ENCODE results near the gene PI4KA.
"Not testable (repeated sequence)": the region's sequence is repeated elsewhere in the genome, so short reads cannot be mapped to it uniquely, and the experiment has no call there.

Gene PI4KA

DNA sequence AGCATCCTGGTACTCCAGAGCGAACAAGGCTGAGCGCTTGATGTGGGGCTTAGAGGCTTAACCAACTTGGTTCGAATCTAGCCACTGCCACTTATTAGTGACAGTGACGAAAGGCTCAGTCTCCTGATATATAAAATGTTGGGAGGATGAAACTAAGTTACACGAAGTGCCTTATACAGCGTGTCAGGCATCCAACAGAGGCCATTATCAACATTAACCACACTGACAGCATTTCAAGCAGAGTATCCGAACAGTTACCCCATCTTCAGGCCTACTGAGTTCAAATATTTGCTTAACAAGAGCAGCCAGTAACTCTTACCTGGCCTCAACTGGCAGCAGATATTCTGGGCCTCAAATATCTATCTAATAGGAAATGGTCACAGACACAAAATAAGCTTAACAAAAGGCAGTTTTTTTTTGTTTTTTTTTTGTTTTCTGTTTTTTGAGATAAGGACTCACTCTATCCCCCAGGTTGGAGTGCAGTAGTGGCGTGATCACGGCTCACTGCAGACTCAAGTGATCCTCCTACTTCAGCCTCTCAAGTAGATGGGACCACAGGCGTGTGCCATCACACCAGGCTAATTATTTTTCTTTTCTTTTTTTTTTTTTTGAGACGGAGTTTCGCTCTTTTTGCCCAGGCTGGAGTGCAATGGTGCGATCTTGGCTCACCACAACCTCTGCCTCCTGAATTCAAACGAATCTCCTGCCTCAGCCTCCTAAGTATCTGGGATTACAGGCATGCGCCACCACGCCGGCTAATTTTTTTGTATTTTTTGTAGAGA lies 81.8 kb downstream of the PI4KA start:
- DNase-seq (ENCODE audit: low read depth in 3 of 3), result no peak

DNA sequence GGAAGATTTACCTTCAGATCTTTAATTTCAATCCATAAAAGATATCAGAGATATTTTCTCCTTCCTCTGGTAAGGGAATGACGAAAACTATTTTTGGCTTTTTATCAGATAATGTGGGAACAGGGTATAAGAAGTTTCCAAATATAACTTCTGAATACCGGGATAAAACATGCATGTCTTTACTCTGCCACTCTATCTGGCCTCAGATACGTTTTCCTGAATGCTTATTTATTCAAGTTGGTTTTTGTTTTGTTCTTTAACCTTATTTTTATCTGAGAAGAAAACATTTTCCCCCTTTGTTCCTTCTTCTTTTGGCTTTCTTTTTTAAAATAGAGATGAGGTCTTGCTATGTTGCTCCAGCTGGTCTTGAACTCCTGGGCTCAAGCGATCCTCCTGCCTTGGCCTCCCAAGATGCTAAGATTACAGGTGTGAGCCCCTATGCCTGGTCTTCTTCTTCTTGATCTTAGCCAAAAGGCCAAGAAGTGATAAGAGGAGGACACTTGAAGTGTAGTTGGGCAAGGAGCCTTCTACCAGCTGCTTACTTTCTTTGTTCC lies 83.2 kb downstream of the PI4KA start:
- DNase-seq (ENCODE audit: low read depth in 3 of 3), result no peak

DNA sequence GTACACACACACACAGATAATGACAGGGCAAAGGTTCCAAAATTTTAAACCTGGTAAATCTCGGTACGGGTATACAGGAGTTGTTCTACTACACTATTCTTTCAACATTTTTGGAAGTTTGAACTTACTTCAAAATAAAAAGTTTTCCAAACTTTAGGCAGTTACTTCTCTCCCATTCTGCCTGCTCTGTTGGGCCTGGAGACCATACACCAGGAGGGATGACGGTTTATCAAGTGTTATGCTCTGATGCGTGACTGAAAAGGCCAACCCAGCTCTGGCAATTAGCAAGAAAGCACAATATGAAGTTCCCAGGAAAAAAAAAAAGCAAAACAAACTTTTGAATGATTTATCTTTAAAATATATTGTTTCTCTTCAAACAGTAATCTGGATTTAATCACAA lies 83.7 kb downstream of the PI4KA start:
- DNase-seq (ENCODE audit: low read depth in 3 of 3), result no peak

DNA sequence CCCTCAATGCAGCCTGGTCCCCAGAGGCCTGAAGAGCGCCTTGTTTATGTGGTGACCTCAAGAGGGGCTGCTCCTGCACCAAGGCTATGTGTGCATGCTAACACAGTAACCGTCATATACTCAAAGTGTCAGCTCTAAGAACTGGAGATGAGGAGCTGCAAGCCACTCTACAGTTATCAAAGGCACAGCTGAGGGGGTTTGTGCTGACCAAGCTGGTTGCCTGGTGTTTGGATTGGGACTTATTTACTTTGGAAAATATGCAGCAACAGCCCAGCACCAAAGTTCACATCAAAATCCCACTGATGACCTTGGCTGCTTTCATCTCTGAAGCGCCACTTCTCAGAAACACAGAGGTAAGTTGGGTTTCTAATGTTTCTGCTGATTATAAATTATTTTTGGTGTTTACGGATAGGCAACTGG lies 84.8 kb downstream of the PI4KA start, which contains the start of gene SERPIND1:
SERPIND1 (plus strand) TSS at position 321 of the 420 bp plus-strand sequence. CDS start 5,200 bp downstream, outside the sequence.
- no peak for DNase-seq (ENCODE audit: low read depth in 3 of 3)

DNA sequence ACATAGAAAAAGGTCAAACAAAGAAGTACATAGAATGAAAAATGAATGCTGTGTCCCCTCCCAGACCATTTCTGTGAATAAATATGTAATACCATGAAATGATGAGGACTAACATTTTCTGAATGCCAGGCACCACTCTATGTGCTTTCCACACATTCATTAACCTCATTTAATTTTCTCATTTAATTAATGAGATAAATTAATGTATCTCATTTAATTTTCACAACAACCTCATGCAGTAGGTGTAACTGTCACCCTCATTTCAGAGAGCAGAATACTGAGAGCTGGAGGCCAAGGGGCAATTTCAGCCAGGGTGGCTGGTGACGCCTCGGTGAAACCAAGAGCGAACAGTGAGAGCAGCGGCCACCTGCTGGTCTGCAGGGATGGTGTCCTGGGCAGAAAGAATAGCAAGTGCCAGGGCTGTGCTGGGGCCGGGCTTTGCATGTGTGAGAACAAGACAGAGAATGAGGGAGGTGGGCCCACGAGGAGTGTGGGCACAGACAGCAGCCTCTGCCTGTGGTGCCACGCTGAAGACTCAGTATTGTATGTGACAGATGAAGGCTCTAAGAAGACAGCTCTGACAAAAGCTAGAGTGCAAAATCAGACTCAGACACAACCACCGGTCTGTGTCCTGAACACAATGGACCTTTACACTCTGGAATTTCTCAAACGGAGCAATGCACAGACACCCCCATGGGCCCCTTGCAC lies 86.5 kb downstream of the PI4KA start:
- DNase-seq (ENCODE audit: low read depth in 3 of 3), result no peak

DNA sequence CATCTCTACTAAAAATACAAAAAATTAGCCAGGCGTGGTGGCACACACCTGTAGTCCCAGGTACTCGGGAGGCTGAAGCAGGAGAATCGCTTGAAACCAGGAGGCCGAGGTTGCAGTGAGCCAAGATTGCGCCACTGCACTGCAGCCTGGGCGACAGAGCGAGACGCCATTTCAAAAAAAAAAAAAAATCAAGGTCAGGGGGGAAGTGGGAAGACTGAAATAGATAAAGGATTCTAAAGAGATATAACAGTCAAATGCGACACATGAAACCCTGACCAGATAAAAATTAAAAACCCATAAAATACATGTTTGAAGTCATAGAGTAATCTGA lies 89.2 kb downstream of the PI4KA start:
- not testable (repeated sequence) for DNase-seq (ENCODE audit: low read depth in 3 of 3)

DNA sequence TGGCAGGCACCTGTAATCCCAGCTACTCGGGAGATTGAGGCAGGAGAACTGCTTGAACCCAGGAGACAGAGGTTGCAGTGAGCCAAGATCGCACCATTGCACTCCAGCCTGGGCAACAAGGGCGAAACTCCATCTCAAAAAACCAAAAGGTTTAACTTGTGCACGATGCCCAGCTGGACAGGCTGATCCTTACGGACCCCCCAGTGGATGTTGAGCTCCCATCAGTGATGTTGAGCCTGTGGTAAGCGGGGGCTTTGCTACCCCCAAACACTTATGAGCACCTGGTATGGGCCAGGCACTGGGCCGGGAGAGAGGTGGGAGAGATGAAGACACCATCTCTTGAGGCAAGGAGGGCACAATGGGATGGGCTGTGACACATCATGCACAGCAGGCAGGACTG lies 92.1 kb downstream of the PI4KA start:
- no peak for DNase-seq (ENCODE audit: low read depth in 3 of 3)

DNA sequence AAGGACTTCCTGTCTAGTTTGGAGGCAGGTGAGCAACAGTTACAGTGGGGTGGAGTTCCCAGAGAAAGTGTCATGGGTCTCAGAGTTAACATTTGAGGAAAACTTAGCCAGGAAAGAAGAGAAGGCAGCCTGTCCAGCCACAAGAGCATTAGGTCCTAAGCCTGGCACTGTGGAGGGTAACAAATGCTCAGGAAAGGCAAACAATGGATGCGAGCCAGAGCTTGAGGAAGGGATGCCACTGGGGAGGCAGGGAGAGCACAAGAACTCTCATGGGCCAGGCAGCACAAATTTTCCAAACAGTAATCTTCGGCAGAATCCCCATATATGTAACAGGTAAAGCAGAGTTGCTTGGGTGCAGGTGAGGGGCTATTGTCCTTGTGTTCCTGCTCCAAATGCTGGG lies 92.7 kb downstream of the PI4KA start:
- DNase-seq (ENCODE audit: low read depth in 3 of 3), result no peak

DNA sequence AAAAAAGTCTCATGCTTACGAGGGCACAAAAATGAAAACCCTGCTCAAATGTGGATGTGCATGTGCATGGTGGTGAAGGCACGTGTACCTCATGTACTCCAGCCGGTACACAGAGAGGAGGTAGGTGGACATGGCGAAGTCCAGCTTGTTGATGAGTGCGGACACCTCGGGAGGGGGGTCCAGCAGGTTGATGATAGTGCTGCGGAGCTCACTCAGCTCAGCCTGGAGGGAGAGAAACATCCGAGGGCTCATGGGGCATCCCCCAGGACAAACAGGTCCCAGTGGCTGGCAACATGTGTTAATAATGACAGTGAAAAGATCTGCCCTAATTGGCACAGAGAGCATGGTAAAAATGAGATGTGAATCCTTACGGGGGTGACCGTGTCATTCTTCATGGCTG lies 93.9 kb downstream of the PI4KA start:
- no peak for DNase-seq (ENCODE audit: low read depth in 3 of 3)

DNA sequence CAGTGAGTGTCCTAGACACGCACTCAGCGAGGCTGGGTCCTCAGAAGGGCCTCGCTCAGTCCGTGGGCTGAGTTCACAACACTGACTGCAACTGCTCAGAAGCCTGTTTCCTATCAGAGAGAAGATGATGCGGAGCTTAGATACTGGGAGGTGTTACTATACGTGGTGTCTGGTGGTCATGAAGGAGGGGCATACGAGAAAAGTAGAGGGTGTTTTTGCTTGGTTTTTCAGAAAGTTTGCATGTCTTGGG lies 94.2 kb downstream of the PI4KA start:
- no peak for DNase-seq (ENCODE audit: low read depth in 3 of 3)

DNA sequence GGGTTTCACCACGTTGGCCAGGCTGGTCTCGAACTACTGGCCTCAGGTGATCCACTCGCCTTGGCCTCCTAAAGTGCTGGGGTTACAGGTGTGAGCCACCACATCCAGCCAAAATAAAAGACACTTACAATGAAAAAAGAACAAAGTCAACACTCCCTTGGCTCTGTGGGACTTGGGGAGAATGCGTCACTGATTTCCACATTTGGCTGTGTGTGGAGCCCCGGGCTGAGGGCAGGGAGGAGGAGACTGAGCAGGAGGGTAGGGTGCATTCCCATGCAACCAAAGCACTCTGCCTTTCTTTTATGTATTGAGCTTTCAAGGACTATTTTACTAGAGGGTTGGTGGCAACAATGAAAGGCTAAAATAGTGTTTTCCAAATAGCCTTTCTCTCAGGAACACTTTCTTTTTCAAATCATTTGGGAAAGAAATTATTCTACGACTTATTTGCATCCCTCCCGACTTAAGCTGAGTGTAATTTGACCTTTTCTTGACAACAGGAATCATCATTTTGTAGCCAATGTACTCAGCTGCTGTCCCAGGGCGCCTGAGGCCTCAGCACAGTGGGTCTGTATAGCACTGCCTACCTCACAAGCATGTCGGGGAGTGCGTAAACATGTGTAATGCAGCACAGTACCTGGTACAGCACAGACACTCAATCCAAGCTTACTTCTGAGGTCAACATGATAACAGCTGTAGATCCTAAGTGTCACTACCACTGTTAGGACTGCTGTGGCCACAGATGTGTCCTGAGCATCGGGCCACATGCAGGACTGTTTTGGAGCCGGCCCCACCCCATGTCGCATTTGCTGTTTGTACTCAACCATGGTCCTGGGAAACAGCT lies 94.8 kb downstream of the PI4KA start:
- no peak for DNase-seq (ENCODE audit: low read depth in 3 of 3)

DNA sequence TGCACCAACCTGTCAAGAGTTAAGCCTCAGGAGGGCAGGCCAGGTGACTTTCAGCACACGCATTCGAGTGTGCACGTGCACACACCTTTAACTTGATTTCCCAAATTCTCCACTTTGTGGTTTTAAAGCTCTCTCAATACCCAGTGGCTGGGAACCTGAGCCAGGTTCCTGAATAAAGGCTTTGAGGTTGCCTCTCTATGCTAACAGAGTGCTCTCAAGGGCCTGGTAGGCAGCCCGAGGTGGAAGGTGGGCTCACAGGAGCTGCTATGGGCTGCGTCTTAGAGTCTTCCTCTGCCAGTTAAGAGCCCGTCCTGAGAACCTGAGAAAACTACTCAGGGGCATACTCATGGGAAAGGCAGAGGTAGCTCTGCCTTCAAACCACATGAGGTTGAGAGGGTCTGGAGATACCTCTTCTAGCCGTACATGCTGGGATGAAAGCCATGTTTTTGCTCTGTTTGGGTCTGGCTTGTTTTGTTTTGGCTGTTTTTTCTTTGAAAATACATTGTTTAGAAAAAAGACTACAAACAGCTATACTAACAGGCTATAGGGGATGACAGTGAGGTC lies 96.3 kb downstream of the PI4KA start:
- no peak for DNase-seq (ENCODE audit: low read depth in 3 of 3)

DNA sequence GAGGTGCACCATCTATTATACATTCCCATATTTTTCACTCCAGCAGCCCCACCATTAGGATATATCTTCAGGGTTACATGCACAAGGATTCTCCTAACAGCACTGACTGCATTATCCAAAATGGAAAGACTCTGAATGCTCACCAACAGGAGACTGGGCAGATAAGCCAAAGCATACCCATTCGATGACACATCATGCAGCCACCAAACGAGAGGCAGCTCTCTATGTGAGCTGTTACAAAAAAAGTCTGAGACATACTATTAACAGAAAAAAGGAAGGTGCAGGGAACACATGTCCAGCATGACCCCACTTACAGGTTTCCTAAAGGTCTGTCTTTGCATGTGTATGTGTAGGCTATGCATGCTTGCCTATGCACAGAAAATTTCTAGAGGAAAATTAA lies 97.1 kb downstream of the PI4KA start:
- no peak for DNase-seq (ENCODE audit: low read depth in 3 of 3)

DNA sequence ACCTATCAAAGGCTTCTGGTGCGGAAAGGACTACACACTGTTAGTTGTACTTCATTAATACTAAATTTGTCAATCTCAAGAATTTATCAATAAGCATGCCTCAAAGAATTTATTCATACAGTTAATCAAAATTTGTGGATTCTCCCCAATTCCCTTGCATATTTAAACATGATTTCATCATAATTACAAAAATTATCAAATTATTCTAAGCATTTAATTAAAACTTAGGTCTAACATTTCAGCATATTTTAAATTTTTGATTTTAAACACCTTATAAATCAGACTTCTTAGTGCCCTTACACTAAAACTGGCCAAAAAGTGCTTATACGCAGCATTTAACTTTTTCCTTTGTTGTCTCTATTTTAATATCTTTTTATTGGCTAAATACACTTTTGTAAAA lies 98.5 kb downstream of the PI4KA start:
- DNase-seq (ENCODE audit: low read depth in 3 of 3), result no peak

DNA sequence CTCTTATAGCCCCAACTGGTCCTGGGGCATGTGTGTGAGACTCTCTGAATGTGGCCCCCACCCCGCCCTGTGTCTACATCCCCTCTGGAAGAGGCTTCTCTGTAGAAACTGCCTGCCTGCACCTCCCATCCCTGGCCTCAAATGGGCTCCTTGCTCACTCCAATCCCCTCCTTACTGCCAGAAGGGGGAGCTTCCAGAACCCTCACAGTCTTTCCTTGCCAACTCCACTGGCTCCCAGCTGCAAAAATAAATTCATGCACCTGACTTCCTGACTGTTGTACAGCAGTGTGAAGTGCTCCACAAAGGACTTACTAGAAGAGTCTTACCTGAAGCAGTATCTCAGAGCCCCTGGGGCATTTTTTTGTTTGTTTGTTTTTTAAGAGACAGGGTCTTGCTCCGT lies 99.9 kb downstream of the PI4KA start:
- DNase-seq (ENCODE audit: low read depth in 3 of 3), result no peak

DNA sequence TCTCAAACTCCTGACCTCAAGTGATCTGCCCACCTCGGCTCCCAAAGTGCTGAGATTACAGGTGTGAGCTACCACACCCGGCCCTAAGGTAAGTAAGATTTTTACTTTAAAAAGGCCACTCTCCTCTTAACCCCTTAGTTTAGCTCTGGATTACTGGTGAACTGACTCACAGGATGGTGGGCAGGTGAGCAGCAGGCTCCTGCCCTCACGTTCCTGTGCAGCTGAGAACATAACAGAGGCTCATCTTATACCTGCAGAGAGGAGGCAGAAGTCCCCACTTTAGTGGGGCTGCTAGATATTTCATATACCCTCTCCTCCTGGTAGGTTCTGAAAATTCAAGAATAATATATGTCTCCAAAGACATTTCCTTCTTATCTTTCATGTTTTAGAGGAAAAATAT lies 101.8 kb downstream of the PI4KA start:
- no peak for DNase-seq (ENCODE audit: low read depth in 3 of 3)

DNA sequence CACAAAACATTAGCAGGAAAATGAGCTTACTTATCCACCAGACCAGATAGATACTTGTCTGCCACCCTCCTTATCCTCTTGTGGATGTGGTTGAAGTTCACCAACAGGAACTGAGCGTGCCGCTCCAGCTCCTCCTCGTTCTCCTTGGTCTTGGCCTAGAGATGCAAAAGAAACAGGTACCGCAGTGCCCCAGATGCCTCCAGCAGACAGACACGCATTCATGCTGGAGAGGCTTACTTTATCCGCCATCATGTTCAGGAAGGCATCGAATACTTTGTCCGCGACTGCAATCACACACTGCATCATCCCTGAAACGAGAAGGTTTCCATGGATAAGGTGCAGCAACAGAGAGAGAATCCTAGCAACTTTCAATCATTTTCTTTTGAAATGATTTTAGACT lies 105.7 kb downstream of the PI4KA start:
- no peak for DNase-seq (ENCODE audit: low read depth in 3 of 3)

DNA sequence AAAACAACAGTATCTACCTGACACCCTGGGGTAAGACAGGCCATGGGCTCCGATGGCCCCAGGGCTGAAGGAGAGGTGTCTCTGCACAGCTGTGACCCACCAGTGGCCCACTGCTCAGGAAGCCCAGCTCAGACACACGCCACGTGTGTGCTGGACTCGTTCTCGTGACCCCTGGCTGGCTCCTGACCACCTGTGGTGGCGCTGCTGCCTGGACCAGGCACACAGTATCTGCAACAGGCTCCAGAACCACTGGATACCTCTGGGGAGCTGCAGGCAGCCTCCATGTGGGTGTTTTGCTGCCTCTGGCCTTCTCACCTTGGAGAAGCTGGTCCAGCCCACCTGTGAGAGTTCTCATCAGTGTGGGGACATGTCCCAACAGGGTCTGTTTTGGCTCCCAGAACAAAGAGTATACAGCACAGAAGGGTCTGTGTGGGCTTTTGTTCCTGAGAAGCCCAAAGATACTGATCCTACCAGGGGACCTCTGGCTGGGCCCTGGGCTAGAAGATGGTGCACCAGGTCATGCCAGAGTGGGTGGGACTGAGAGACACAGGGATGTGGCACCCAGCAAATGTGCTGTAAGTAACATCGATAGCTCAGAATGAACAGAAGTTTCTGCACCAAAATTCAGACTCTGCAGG lies 106.4 kb downstream of the PI4KA start:
- DNase-seq (ENCODE audit: low read depth in 3 of 3), result no peak

DNA sequence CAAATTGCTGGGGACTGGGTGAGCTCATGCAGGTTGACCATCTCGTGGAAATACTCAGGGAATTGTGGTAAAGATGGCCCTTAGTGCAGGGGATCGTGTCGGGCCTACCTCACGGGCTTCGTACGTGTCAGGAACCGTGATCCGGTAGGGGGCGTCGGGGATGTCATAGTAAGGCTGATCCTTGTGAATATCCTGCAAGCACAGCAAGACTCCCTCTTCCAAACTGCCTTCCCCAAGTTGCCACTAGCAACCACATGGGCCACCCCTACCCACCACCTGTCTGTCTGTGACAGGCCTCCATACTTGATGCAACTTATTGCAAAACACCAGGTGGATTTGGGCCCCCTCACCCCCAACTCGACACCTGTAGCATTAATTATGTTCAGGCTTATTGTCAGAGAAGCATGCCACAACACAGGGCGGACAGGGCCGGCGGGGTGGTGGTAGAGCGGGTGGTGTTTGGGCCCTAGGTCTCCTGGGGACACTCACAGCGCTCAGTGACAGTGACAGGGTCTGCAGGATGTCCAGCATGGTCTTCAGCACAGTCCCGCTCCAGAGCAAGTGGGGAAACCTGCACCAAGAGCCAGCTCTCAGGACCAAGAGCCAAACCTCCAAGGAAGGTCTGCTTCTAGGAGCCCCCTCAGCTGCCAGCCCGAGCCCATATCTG lies 107.3 kb downstream of the PI4KA start:
- DNase-seq (ENCODE audit: low read depth in 3 of 3), result no peak

DNA sequence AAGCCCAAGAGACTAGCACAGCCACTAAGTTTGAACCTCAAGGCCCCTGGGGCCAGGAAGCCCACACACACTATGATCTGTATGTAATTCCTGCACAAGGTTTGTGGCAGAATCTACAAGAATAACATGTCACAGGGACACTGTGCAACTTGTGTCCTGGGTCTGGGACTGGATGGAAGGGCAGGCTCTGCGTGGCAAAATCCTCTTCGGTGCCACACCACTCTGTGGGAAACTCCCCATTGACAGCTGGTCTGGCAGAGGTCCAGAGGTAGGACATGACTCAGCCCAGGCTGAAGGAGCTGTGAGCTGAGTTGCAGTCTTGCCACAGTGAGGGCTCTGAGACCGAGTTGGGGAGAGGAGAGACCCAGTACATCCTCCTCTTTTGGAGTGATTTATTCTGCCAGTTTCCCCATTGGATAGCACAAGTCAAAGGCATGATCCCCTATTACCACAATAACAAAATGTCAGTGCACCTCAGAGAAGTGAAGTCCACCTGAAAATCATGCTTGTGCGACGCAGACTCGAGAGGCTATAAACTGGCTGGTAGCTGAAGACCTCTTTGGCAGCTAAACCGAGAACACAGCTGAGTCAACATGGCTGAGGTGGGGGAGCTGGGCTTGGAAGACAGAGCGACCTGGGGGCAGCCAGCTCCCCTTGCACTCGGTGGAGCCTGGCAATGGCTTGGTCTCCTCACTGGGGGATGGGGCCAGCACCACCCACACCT lies 108.0 kb downstream of the PI4KA start:
- DNase-seq (ENCODE audit: low read depth in 3 of 3), result peak; percentile 6 to 15 (median 8)

DNA sequence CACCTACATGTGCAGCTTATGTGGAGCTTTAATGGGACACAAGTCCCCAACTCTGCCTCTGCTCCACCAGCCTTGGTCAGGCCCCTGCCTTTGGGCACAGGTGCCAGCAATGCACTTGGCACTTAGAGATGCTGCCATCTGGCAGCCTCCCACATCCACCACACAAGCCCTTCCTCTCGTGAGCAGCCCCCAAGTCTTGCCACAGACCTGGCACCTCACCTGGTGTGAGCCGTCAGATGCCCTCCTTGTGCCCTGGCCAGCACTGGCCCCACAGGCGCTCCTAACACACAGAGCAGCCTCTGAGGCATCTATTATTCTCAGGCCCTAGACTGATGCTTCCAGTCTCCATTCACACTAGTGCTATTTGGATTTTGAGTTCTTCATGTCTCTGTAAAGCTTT lies 109.2 kb downstream of the PI4KA start:
- no peak for DNase-seq (ENCODE audit: low read depth in 3 of 3)
